A549 (cell line): ENCODE results near the gene DPYD.

Experiments
- CHD2 ChIP-seq: fragments of 150-350 bp; IDR thresholded peaks from 2 replicates; pipeline ENCODE4 v1.6.1; 2014; ENCODE audit warnings: low read length; ENCODE audit not compliant: partially characterized antibody
- CTCF ChIP-seq: fragments of >200 bp; sonication (Bioruptor Twin); formaldehyde crosslinking; IDR thresholded peaks from 3 replicates; pipeline ENCODE4 v1.5.1; 2016
- EP300 ChIP-seq, 2 experiments: fragments of >200 bp; sonication (Bioruptor Twin); formaldehyde crosslinking; IDR thresholded peaks; 2 replicates in 1 of 2; 3 replicates in 1 of 2; pipeline ENCODE4 v1.6.1; 2016 to 2017
- ESRRA ChIP-seq: fragments of 150-350 bp; IDR thresholded peaks from 2 replicates; pipeline ENCODE4 v1.6.1; 2014; ENCODE audit warnings: mild to moderate bottlenecking, low read length, borderline replicate concordance
- HDAC2 ChIP-seq: fragments of 200-600 bp; sonication (generic); IDR thresholded peaks from 2 replicates; pipeline ENCODE4 v1.6.1; 2016
- POLR2A ChIP-seq: IDR thresholded peaks from 2 replicates; pipeline ENCODE4 v1.6.1; 2012; ENCODE audit warnings: mild to moderate bottlenecking, low read length
- RAD21 ChIP-seq, 2 experiments: fragments of >200 bp in 1 of 2; sonication (Bioruptor Twin) in 1 of 2; formaldehyde crosslinking in 1 of 2; IDR thresholded peaks in 1 of 2; conservative IDR thresholded peaks in 1 of 2; 2 replicates in 1 of 2; 3 replicates in 1 of 2; pipeline ENCODE4 v1.6.1; 2012 to 2018; ENCODE audit warnings: inconsistent platforms in 1 of 2
- TF ChIP-seq, protein P1 (sequence below): fragments of 450-650 bp; IDR thresholded peaks from 2 replicates; pipeline ENCODE4 v1.6.1; 2014; ENCODE audit warnings: antibody characterized with exemption
- TF ChIP-seq, protein P2 (sequence below): fragments of 200-600 bp; sonication (generic); IDR thresholded peaks from 2 replicates; pipeline ENCODE4 v1.6.1; 2016; ENCODE audit warnings: antibody characterized with exemption, mild to moderate bottlenecking, moderate library complexity
- TF ChIP-seq, protein P3 (sequence below): fragments of 250-450 bp; sonication (Bioruptor Pico); IDR thresholded peaks from 2 replicates; pipeline ENCODE4 v1.5.0; 2021; ENCODE audit warnings: mild to moderate bottlenecking, moderate library complexity, borderline replicate concordance

- TF ChIP-seq POLR2A, result no peak
- TF ChIP-seq HDAC2, result no peak
- TF ChIP-seq CTCF, result no peak
- no peak for TF ChIP-seq RAD21 (conservative IDR thresholded peaks at IDR 0.05 in 1 of 2, IDR thresholded peaks at IDR 0.05 in 1 of 2)
- TF ChIP-seq EP300 (IDR thresholded peaks at IDR 0.05), result no peak
- TF ChIP-seq CHD2, result no peak
- no peak for TF ChIP-seq ESRRA
- TF ChIP-seq, protein P1, sequence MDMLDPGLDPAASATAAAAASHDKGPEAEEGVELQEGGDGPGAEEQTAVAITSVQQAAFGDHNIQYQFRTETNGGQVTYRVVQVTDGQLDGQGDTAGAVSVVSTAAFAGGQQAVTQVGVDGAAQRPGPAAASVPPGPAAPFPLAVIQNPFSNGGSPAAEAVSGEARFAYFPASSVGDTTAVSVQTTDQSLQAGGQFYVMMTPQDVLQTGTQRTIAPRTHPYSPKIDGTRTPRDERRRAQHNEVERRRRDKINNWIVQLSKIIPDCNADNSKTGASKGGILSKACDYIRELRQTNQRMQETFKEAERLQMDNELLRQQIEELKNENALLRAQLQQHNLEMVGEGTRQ, result no peak
- TF ChIP-seq, protein P2, sequence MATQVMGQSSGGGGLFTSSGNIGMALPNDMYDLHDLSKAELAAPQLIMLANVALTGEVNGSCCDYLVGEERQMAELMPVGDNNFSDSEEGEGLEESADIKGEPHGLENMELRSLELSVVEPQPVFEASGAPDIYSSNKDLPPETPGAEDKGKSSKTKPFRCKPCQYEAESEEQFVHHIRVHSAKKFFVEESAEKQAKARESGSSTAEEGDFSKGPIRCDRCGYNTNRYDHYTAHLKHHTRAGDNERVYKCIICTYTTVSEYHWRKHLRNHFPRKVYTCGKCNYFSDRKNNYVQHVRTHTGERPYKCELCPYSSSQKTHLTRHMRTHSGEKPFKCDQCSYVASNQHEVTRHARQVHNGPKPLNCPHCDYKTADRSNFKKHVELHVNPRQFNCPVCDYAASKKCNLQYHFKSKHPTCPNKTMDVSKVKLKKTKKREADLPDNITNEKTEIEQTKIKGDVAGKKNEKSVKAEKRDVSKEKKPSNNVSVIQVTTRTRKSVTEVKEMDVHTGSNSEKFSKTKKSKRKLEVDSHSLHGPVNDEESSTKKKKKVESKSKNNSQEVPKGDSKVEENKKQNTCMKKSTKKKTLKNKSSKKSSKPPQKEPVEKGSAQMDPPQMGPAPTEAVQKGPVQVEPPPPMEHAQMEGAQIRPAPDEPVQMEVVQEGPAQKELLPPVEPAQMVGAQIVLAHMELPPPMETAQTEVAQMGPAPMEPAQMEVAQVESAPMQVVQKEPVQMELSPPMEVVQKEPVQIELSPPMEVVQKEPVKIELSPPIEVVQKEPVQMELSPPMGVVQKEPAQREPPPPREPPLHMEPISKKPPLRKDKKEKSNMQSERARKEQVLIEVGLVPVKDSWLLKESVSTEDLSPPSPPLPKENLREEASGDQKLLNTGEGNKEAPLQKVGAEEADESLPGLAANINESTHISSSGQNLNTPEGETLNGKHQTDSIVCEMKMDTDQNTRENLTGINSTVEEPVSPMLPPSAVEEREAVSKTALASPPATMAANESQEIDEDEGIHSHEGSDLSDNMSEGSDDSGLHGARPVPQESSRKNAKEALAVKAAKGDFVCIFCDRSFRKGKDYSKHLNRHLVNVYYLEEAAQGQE, result no peak
- TF ChIP-seq, protein P3, sequence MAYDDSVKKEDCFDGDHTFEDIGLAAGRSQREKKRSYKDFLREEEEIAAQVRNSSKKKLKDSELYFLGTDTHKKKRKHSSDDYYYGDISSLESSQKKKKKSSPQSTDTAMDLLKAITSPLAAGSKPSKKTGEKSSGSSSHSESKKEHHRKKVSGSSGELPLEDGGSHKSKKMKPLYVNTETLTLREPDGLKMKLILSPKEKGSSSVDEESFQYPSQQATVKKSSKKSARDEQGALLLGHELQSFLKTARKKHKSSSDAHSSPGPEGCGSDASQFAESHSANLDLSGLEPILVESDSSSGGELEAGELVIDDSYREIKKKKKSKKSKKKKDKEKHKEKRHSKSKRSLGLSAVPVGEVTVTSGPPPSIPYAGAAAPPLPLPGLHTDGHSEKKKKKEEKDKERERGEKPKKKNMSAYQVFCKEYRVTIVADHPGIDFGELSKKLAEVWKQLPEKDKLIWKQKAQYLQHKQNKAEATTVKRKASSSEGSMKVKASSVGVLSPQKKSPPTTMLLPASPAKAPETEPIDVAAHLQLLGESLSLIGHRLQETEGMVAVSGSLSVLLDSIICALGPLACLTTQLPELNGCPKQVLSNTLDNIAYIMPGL (CRISPR knock-in tag), result no peak
Measured at GRCh38 chr1:97577613-97578012, 343.2 kb downstream of the DPYD start.
